Osteocyte (in vitro differentiated cells): ENCODE data around the gene BTG1. TPM values are rescaled to one million over a fixed set of nuclear protein-coding genes. Genes with fewer than 3 reads are reported as not detected.

ENCODE experiments used
- DNase-seq: peaks from one replicate; pipeline ENCODE4 v3.0.0; 2021; ENCODE audit warnings: mixed read lengths; ENCODE audit not compliant: unreplicated experiment; ENCODE audit errors: extremely low spot score
- H3K27ac Mint-ChIP-seq: one replicate; pipeline ENCODE4 v1.8.0; 2021; ENCODE audit warnings: mild to moderate bottlenecking, mixed read lengths; ENCODE audit not compliant: unreplicated experiment
- H3K27me3 Mint-ChIP-seq: one replicate; pipeline ENCODE4 v1.8.0; 2021; ENCODE audit warnings: mixed read lengths; ENCODE audit not compliant: unreplicated experiment
- H3K36me3 Mint-ChIP-seq: one replicate; pipeline ENCODE4 v1.8.0; 2021; ENCODE audit warnings: mixed read lengths; ENCODE audit not compliant: unreplicated experiment
- H3K4me1 Mint-ChIP-seq: one replicate; pipeline ENCODE4 v1.8.0; 2021; ENCODE audit warnings: mixed read lengths; ENCODE audit not compliant: unreplicated experiment
- H3K4me3 Mint-ChIP-seq: one replicate; pipeline ENCODE4 v1.8.0; 2021; ENCODE audit warnings: mild to moderate bottlenecking, moderate library complexity, mixed read lengths; ENCODE audit not compliant: unreplicated experiment
- H3K9me3 Mint-ChIP-seq: one replicate; pipeline ENCODE4 v1.8.0; 2021; ENCODE audit warnings: mixed read lengths; ENCODE audit not compliant: unreplicated experiment
- CTCF ChIP-seq: fragments of 200-600 bp; sonication (generic); IDR thresholded peaks from 2 replicates; pipeline ENCODE4 v1.5.0; 2021; ENCODE audit warnings: antibody characterized with exemption, mild to moderate bottlenecking, moderate library complexity
- total RNA-seq: library from RNA; stranded (reverse); gene quantifications from 2 replicates; pipeline ENCODE4 v1.2.1, GENCODE V29; 2021

The BTG1 gene
- total RNA-seq, 1 donor from 2014 or later, result 121 TPM

DNA sequence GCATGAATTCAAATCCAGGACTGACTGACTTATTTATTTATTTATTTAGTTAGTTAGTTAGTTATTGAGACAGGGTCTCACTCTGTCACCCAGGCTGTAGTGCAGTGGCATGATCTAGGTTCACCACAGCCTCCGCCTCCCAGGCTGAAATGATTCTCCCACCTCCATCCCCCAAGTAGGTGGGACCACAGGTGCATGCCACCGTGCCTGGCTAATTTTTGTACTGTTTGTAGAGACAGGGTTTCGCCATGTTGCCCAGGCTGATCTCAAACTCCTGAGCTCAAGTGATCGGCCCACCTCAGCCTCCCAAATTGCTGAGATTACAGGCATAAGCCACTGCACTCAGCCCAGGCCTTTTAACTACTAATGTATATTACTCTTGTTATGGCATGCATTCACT is 36.0 kb downstream of the BTG1 start:
- Mint-ChIP-seq H3K9me3 (no peaks in the 10 kb centered on the region), H3K27ac (no peak overlapping the region), H3K36me3 (no peaks in the 10 kb centered on the region), H3K27me3 (no peaks in the 10 kb centered on the region), H3K4me3 (no peak overlapping the region), H3K4me1 (peaks cover 22% of the 10 kb centered on the region)
- no peak for DNase-seq
- TF ChIP-seq CTCF, result no peak

DNA sequence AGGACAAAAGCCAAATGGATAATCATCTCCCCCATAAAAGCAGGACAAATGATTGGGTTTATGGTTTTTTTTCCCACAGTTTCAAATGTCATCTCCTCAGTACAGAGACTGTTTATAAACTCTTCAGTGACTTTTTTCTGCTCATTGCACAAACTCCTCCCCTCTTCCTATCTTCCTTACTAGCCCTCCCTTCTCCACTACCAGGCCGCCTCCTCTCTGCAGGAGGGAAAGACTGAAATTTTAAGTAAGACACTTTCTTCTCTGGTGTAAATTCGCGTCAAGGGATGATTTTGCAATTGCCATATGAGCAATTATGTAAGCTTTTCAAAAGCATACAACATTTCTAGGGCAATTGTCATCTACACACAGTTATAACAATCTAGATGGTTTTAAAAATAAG is 37.0 kb downstream of the BTG1 start:
- peak; percentile 23 for TF ChIP-seq CTCF
- DNase-seq, result no peak
- Mint-ChIP-seq H3K36me3 (no peaks in the 10 kb centered on the region), H3K27ac (peak overlapping the region; percentile 27), H3K4me3 (no peak overlapping the region), H3K4me1 (peaks cover 22% of the 10 kb centered on the region), H3K9me3 (no peaks in the 10 kb centered on the region), H3K27me3 (no peaks in the 10 kb centered on the region)

DNA sequence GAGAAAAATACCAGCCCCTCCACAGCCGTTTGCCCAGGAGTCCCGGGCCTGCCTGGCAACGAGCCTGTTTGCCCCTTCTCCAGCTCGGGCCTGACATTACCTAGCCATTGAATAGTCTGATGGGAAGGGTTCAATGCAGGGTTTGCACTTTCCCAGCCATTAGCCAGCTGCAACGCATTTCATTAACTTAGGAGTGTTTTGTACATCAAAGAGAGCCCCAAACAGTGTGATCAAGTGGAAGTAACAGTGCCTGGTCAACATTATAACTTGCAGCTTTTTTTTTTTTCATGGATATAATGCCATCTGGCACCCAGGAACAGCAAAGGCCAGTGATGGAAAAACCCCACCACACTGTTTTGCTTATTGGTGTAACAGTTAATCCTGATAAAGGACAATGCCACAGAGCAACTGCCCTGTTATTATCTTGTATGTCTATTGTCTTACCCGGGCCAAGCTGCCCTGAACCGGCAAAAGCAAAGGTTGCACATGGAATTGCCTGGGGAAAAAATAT is 38.0 kb downstream of the BTG1 start:
- DNase-seq, result no peak
- TF ChIP-seq CTCF, result no peak
- Mint-ChIP-seq H3K36me3 (no peaks in the 10 kb centered on the region), H3K27ac (no peak overlapping the region), H3K4me3 (no peak overlapping the region), H3K27me3 (no peaks in the 10 kb centered on the region), H3K9me3 (no peaks in the 10 kb centered on the region), H3K4me1 (peaks cover 22% of the 10 kb centered on the region)

DNA sequence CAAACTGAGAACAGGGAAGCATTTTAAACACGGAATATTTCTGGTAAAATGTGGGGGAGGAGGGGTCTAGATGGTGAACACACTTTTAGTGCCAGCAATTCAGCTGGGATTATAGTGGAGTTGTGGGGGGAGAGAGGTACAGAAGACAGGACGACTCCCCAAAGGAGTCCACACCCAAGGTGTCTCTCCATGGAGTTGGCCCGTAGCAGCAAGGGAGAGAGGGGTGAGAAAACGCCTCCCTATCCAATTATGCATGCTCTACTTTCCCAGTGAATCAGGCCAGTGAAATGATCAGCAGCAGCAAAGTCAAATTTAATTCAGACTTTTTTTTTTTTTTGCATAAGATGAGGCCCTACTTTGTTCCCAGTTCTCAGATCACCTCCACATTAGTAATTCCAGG is 38.6 kb downstream of the BTG1 start:
- Mint-ChIP-seq H3K9me3 (no peaks in the 10 kb centered on the region), H3K27ac (no peak overlapping the region), H3K36me3 (no peaks in the 10 kb centered on the region), H3K4me1 (peaks cover 22% of the 10 kb centered on the region), H3K27me3 (no peaks in the 10 kb centered on the region), H3K4me3 (no peak overlapping the region)
- DNase-seq, result no peak
- TF ChIP-seq CTCF, result no peak

DNA sequence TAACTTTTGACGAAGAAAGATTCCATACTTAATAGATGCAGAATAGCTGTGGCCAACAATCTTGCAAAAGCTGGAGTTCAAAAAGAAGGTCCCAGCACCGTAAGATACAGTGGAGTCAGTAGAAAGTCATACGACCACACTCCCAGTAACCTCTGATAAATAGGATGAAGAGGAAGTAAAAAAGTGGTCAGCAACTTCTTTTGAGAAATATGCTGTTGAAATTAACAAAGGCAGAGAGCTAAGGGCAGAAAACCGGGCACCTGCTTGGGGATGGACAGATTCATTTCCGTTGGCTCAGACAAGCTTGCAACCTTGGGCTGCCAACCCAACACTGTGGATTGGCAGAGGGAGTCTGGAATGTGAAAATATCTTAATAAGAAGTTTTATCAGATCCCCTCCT is 40.0 kb downstream of the BTG1 start:
- H3K4me1 Mint-ChIP-seq, result peaks cover 22% of the 10 kb centered on the region
- DNase-seq, result no peak
- no peak overlapping the region for H3K4me3 Mint-ChIP-seq
- no peaks in the 10 kb centered on the region for H3K9me3 Mint-ChIP-seq
- TF ChIP-seq CTCF, result no peak
- H3K27me3 Mint-ChIP-seq, result no peaks in the 10 kb centered on the region
- no peak overlapping the region for H3K27ac Mint-ChIP-seq
- no peaks in the 10 kb centered on the region for H3K36me3 Mint-ChIP-seq
